ENCODE data around the gene SERHL2. TPM values are rescaled to one million over a fixed set of nuclear protein-coding genes. Genes with fewer than 3 reads are reported as not detected.
"Not testable (repeated sequence)": the region's sequence is repeated elsewhere in the genome, so short reads cannot be mapped to it uniquely, and the experiment has no call there.

SERHL2 gene
- total and polyA plus RNA-seq, 2 experiments from 2014 or later = 1.3 to 3.3 TPM

- Histone ChIP-seq H3K9me2 (replicated peaks; ENCODE audit: insufficient read depth) (no peaks in the 10 kb centered on the region), H3K4me1 (ENCODE audit: insufficient read depth) (no peaks in the 10 kb centered on the region), H3K36me3 (replicated peaks; ENCODE audit: insufficient read depth, low read depth) (no peaks in the 10 kb centered on the region), H4K20me1 (ENCODE audit: insufficient read depth, poor library complexity, severe bottlenecking) (no peaks in the 10 kb centered on the region), H3K4me2 (no peak overlapping the region), H3K4me3 (no peak overlapping the region), H2AFZ (no peak overlapping the region), H3K27me3 (no peaks in the 10 kb centered on the region), H3K27ac (no peak overlapping the region), H3K9me3 (ENCODE audit: low read depth) (no peaks in the 10 kb centered on the region), H3K79me2 (no peaks in the 10 kb centered on the region)
- DNase-seq (ENCODE audit: low spot score) = no peak
- 98% methylated on average over 17 of the region's 17 CpGs for WGBS (ENCODE audit: low lambda C conversion rate, missing lambda C conversion rate)
- TF ChIP-seq CTCF (IDR thresholded peaks at IDR 0.05; ENCODE audit: poor library complexity) = no peak
- TF ChIP-seq EZH2 (IDR thresholded peaks at IDR 0.05; ENCODE audit: borderline replicate concordance) = no peak
- no peak for TF ChIP-seq EZH2phosphoT487 (IDR thresholded peaks at IDR 0.05; ENCODE audit: low read depth, severe bottlenecking, unreplicated experiment)
These were observed 10.9 kb downstream of the SERHL2 start for GRCh38 chr22:42564699-42565098.

- no peak overlapping the region for H2AFZ ChIP-seq
- WGBS (ENCODE audit: low lambda C conversion rate, missing lambda C conversion rate) = 93% methylated on average over 12 of the region's 12 CpGs
- no peak overlapping the region for H3K4me2 ChIP-seq
- H3K4me1 ChIP-seq (ENCODE audit: insufficient read depth) = no peaks in the 10 kb centered on the region
- H3K27ac ChIP-seq = no peak overlapping the region
- no peaks in the 10 kb centered on the region for H3K27me3 ChIP-seq
- H3K4me3 ChIP-seq = no peak overlapping the region
- no peaks in the 10 kb centered on the region for H3K79me2 ChIP-seq
- H4K20me1 ChIP-seq (ENCODE audit: insufficient read depth, poor library complexity, severe bottlenecking) = no peaks in the 10 kb centered on the region
- H3K36me3 ChIP-seq (replicated peaks; ENCODE audit: insufficient read depth, low read depth) = no peaks in the 10 kb centered on the region
- no peaks in the 10 kb centered on the region for H3K9me2 ChIP-seq (replicated peaks; ENCODE audit: insufficient read depth)
- TF ChIP-seq EZH2phosphoT487 (IDR thresholded peaks at IDR 0.05; ENCODE audit: low read depth, severe bottlenecking, unreplicated experiment) = no peak
- no peak for TF ChIP-seq EZH2 (IDR thresholded peaks at IDR 0.05; ENCODE audit: borderline replicate concordance)
- no peak for TF ChIP-seq CTCF (IDR thresholded peaks at IDR 0.05; ENCODE audit: poor library complexity)
- H3K9me3 ChIP-seq (ENCODE audit: low read depth) = no peaks in the 10 kb centered on the region
- no peak for DNase-seq (ENCODE audit: low spot score)
These were observed 12.2 kb downstream of the SERHL2 start for GRCh38 chr22:42565956-42566355.

GRCh38 chr22:42567950-42568349 lies 14.2 kb downstream of the SERHL2 start:
- not testable (repeated sequence) for H3K36me3 ChIP-seq (replicated peaks; ENCODE audit: insufficient read depth, low read depth)

GRCh38 chr22:42570580-42570979 lies 16.8 kb downstream of the SERHL2 start:
- 87% methylated on average over 9 of the region's 9 CpGs for WGBS (ENCODE audit: low lambda C conversion rate, missing lambda C conversion rate)
- not testable (repeated sequence) for H4K20me1 ChIP-seq (ENCODE audit: insufficient read depth, poor library complexity, severe bottlenecking); H3K9me3 ChIP-seq (ENCODE audit: low read depth); H3K27ac ChIP-seq; H3K4me3 ChIP-seq; H3K4me2 ChIP-seq; DNase-seq (ENCODE audit: low spot score); H2AFZ ChIP-seq; H3K79me2 ChIP-seq; H3K4me1 ChIP-seq (ENCODE audit: insufficient read depth); H3K36me3 ChIP-seq (replicated peaks; ENCODE audit: insufficient read depth, low read depth); H3K9me2 ChIP-seq (replicated peaks; ENCODE audit: insufficient read depth); H3K27me3 ChIP-seq

More at GRCh38 chr22:42567950-42568349, 14.2 kb downstream of the SERHL2 start:
- H3K4me1 ChIP-seq (ENCODE audit: insufficient read depth); H3K79me2 ChIP-seq; H3K4me3 ChIP-seq; H3K27me3 ChIP-seq; H4K20me1 ChIP-seq (ENCODE audit: insufficient read depth, poor library complexity, severe bottlenecking); H3K27ac ChIP-seq; DNase-seq (ENCODE audit: low spot score); H3K9me2 ChIP-seq (replicated peaks; ENCODE audit: insufficient read depth); H3K9me3 ChIP-seq (ENCODE audit: low read depth); H2AFZ ChIP-seq; H3K4me2 ChIP-seq: not testable (repeated sequence)
- 64% methylated on average over 6 of the region's 6 CpGs for WGBS (ENCODE audit: low lambda C conversion rate, missing lambda C conversion rate)

GRCh38 chr22:42571068-42571467 lies 17.3 kb downstream of the SERHL2 start:
- not testable (repeated sequence) for DNase-seq (ENCODE audit: low spot score); H2AFZ ChIP-seq; H3K4me1 ChIP-seq (ENCODE audit: insufficient read depth); H3K27ac ChIP-seq; H4K20me1 ChIP-seq (ENCODE audit: insufficient read depth, poor library complexity, severe bottlenecking); H3K36me3 ChIP-seq (replicated peaks; ENCODE audit: insufficient read depth, low read depth); H3K27me3 ChIP-seq; H3K9me2 ChIP-seq (replicated peaks; ENCODE audit: insufficient read depth); H3K4me3 ChIP-seq; H3K79me2 ChIP-seq; H3K4me2 ChIP-seq; H3K9me3 ChIP-seq (ENCODE audit: low read depth)
- WGBS (ENCODE audit: low lambda C conversion rate, missing lambda C conversion rate) = 93% methylated on average over 5 of the region's 12 CpGs

GRCh38 chr22:42574046-42574445 lies 20.3 kb downstream of the SERHL2 start:
- H3K4me1 ChIP-seq (ENCODE audit: insufficient read depth); H3K27ac ChIP-seq; H3K27me3 ChIP-seq; H4K20me1 ChIP-seq (ENCODE audit: insufficient read depth, poor library complexity, severe bottlenecking); H3K9me3 ChIP-seq (ENCODE audit: low read depth); H3K36me3 ChIP-seq (replicated peaks; ENCODE audit: insufficient read depth, low read depth); H3K9me2 ChIP-seq (replicated peaks; ENCODE audit: insufficient read depth); H2AFZ ChIP-seq; H3K4me2 ChIP-seq; H3K4me3 ChIP-seq; DNase-seq (ENCODE audit: low spot score); H3K79me2 ChIP-seq: not testable (repeated sequence)
- 83% methylated on average over 1 of the region's 1 CpG for WGBS (ENCODE audit: low lambda C conversion rate, missing lambda C conversion rate)

- H3K27me3 ChIP-seq; H3K4me2 ChIP-seq; H3K36me3 ChIP-seq (replicated peaks; ENCODE audit: insufficient read depth, low read depth); H2AFZ ChIP-seq; H4K20me1 ChIP-seq (ENCODE audit: insufficient read depth, poor library complexity, severe bottlenecking); H3K79me2 ChIP-seq; H3K9me3 ChIP-seq (ENCODE audit: low read depth); H3K4me1 ChIP-seq (ENCODE audit: insufficient read depth); H3K27ac ChIP-seq; H3K4me3 ChIP-seq; H3K9me2 ChIP-seq (replicated peaks; ENCODE audit: insufficient read depth); DNase-seq (ENCODE audit: low spot score): not testable (repeated sequence)
- 96% methylated on average over 15 of the region's 21 CpGs for WGBS (ENCODE audit: low lambda C conversion rate, missing lambda C conversion rate)
These were observed 20.7 kb downstream of the SERHL2 start for GRCh38 chr22:42574468-42574867.
